Ishikawa (cell line): ENCODE results near the gene SH3BP2.

ENCODE experiments used
- CEBPB ChIP-seq: IDR thresholded peaks from 2 replicates; pipeline ENCODE4 v1.6.1; 2012
- CREB1 ChIP-seq: IDR thresholded peaks from 2 replicates; pipeline ENCODE4 v1.6.1; 2012; ENCODE audit warnings: low read depth
- EP300 ChIP-seq: IDR thresholded peaks from 2 replicates; pipeline ENCODE4 v1.6.1; 2012; ENCODE audit warnings: borderline replicate concordance
- ZBTB7A ChIP-seq: IDR thresholded peaks from 2 replicates; pipeline ENCODE4 v1.6.1; 2012; ENCODE audit warnings: low read depth
- TF ChIP-seq, protein P1 (sequence below): IDR thresholded peaks from 2 replicates; pipeline ENCODE4 v1.6.1; 2012

DNA sequence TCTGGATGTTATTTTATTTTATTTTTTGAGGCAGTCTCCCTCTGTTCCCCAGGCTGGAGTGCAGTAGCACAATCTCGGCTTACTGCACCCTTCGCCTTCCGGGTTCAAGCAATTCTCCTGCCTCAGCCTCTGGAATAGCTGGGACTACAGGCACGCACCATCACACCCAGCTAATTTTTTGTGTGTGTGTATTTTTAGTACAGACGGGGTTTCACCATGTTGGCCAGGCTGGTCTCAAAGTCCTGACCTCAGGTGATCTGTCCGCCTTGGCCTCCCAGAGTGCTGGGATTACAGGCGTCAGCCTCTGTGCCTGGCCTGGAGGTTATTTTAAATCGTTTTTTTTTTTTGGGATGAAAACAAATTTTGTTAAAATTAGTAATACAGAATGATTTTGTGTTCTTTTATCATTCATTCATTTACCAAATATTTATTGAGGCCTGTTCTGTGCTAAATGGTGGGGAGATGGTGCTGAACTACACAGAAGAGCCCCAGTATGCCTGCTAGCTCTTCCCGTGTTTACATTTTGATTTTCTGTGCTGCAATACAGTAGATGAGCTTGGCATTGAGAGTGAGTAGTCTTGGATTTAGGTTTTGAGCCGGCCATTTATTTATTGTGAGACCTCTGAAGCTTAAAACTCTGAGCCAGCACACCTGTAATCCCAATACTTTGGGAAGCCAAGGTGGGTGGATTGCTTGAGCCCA is 73.4 kb downstream of the SH3BP2 start:
- TF ChIP-seq EP300 (no peak), CEBPB (no peak), CREB1 (no peak), ZBTB7A (no peak)
- TF ChIP-seq, protein P1, sequence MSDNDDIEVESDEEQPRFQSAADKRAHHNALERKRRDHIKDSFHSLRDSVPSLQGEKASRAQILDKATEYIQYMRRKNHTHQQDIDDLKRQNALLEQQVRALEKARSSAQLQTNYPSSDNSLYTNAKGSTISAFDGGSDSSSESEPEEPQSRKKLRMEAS, result no peak
